ENCODE measurements around the gene TCTN3. TPM values are rescaled to one million over a fixed set of nuclear protein-coding genes. Genes with fewer than 3 reads are reported as not detected.

The TCTN3 gene
- total and polyA plus RNA-seq, 2 donors (not counting 3 experiments of a cell fraction or from before 2014, with no cell fraction given) = 40.4 to 52.6 TPM

DNA sequence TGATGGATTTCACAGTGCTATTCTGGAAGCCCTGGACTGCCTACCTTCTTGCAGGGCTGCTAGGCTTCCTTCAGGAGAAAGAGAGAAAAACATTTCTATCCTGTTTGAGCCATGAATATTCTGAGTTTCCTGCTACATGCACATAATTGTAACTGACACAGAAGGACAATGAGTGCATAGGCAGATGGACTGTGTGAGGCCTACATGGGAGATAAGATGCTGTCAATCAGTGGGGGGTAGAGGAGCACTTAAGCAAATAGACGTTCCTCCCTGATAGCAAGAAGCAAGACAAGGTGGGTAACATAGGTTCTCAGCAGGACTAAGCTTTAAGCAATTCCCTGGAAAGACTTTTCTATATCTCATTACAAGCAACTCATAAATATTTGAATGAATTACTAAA, 48.8 kb downstream of the TCTN3 start:
- no peaks in the 10 kb centered on the region for H3K27me3 ChIP-seq (ENCODE audit: control insufficient read depth in 2 of 2, insufficient read depth in 2 of 2, low read length in 2 of 2)
- H3K4me2 ChIP-seq (ENCODE audit: insufficient read depth, low read length) = no peak overlapping the region
- no peaks in the 10 kb centered on the region for H3K4me1 ChIP-seq (ENCODE audit: control insufficient read depth, extremely low read depth, insufficient read depth, low read length)
- DNase-seq (ENCODE audit: low read depth, low spot score) = no peak
- H2AFZ ChIP-seq (ENCODE audit: low read depth, low read length) = no peak overlapping the region
- peaks cover 12 to 34% of the 10 kb centered on the region in 2 experiments for H3K36me3 ChIP-seq (ENCODE audit: control insufficient read depth in 2 of 2, extremely low read depth in 1 of 2, insufficient read depth in 2 of 2, low read length in 2 of 2)
- BruUV-seq (replicated peaks) = no TSS peak
- no peaks in the 10 kb centered on the region for H4K20me1 ChIP-seq (replicated peaks; ENCODE audit: control insufficient read depth, extremely low read depth, insufficient read depth, low read length)
- H3K9me1 ChIP-seq (replicated peaks; ENCODE audit: control insufficient read depth, extremely low read depth, insufficient read depth, low read length) = no peaks in the 10 kb centered on the region
- no peaks in the 10 kb centered on the region for H3K9me3 ChIP-seq (replicated peaks; ENCODE audit: control insufficient read depth, insufficient read depth, low read length)
- H3K9ac ChIP-seq (replicated peaks; ENCODE audit: extremely low read depth, insufficient read depth, low read length) = no peak overlapping the region
- no peak overlapping the region for H3K27ac ChIP-seq (ENCODE audit: insufficient read depth, low read depth, low read length)
- H3K4me3 ChIP-seq (replicated peaks in 1 of 3; ENCODE audit: insufficient read depth in 1 of 3, low read depth in 1 of 3, low read length in 3 of 3) = no peak overlapping the region
- intact Hi-C loops (cut with micrococcal nuclease) (no loop called here), dilution Hi-C loops (cut with MboI; ENCODE audit: extremely low pct_ligation_motif_present, low sequenced_read_pairs) (no loop called here)
- FAIRE-seq = no peak
- no peak for TF ChIP-seq FOS (IDR thresholded peaks at IDR 0.05; ENCODE audit: borderline replicate concordance, insufficient read depth, low read length)
- TF ChIP-seq, protein P1, sequence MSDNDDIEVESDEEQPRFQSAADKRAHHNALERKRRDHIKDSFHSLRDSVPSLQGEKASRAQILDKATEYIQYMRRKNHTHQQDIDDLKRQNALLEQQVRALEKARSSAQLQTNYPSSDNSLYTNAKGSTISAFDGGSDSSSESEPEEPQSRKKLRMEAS (IDR thresholded peaks at IDR 0.05; ENCODE audit: insufficient read depth, insufficient read length) = no peak
- TF ChIP-seq POLR2A (IDR thresholded peaks at IDR 0.05; ENCODE audit: low read depth, low read length) = no peak
- TF ChIP-seq, protein P2, sequence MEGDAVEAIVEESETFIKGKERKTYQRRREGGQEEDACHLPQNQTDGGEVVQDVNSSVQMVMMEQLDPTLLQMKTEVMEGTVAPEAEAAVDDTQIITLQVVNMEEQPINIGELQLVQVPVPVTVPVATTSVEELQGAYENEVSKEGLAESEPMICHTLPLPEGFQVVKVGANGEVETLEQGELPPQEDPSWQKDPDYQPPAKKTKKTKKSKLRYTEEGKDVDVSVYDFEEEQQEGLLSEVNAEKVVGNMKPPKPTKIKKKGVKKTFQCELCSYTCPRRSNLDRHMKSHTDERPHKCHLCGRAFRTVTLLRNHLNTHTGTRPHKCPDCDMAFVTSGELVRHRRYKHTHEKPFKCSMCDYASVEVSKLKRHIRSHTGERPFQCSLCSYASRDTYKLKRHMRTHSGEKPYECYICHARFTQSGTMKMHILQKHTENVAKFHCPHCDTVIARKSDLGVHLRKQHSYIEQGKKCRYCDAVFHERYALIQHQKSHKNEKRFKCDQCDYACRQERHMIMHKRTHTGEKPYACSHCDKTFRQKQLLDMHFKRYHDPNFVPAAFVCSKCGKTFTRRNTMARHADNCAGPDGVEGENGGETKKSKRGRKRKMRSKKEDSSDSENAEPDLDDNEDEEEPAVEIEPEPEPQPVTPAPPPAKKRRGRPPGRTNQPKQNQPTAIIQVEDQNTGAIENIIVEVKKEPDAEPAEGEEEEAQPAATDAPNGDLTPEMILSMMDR (IDR thresholded peaks at IDR 0.05; ENCODE audit: extremely low read depth in 1 of 2, insufficient read depth in 1 of 2, low read depth in 1 of 2, low read length in 2 of 2) = no peak
- no peak for TF ChIP-seq GATA2 (IDR thresholded peaks at IDR 0.05; ENCODE audit: insufficient read depth, insufficient read length, low read depth, low read length)
- TF ChIP-seq POLR2AphosphoS5 (IDR thresholded peaks at IDR 0.05; ENCODE audit: insufficient read depth, low read depth, low read length) = no peak
- TF ChIP-seq JUN (IDR thresholded peaks at IDR 0.05; ENCODE audit: borderline replicate concordance, insufficient read depth, insufficient read length, low read depth) = no peak
- no peak for TF ChIP-seq EZH2 (IDR thresholded peaks at IDR 0.05; ENCODE audit: borderline replicate concordance, low read depth, low read length, severe bottlenecking)
- no peak for TF ChIP-seq MYC (IDR thresholded peaks at IDR 0.05; ENCODE audit: low read depth, low read length)
- ChIA-PET CTCF (no interaction called here), POLR2A (no interaction called here)
- peaks cover 10% of the 10 kb centered on the region for H3K79me2 ChIP-seq (ENCODE audit: control insufficient read depth, insufficient read depth, low read length)
